GM19035 (cell line): ENCODE data around the gene C19orf33.
"Not testable (repeated sequence)": the region's sequence is repeated elsewhere in the genome, so short reads cannot be mapped to it uniquely, and the experiment has no call there.

Experiments used
- ATAC-seq: cut with Tn5 transposase; IDR thresholded peaks from one replicate; pipeline ENCODE4 v1.9.1; 2021; ENCODE audit not compliant: unreplicated experiment

C19orf33 gene

GRCh38 chr19:38335949-38336637, 32.0 kb downstream of the C19orf33 start:
- peak; percentile 71 for ATAC-seq

GRCh38 chr19:38336638-38337359, 32.7 kb downstream of the C19orf33 start:
- peak; percentile 49 for ATAC-seq

GRCh38 chr19:38337360-38337653, 33.3 kb downstream of the C19orf33 start:
- no peak for ATAC-seq

GRCh38 chr19:38339011-38339410, 35.0 kb downstream of the C19orf33 start:
- not testable (repeated sequence) for ATAC-seq

GRCh38 chr19:38340927-38341326, 36.9 kb downstream of the C19orf33 start:
- ATAC-seq = no peak

GRCh38 chr19:38346837-38347236, 42.8 kb downstream of the C19orf33 start:
- ATAC-seq = no peak

GRCh38 chr19:38350883-38351282, 46.8 kb downstream of the C19orf33 start:
- no peak for ATAC-seq

- ATAC-seq = no peak
These were observed 47.9 kb downstream of the C19orf33 start for GRCh38 chr19:38351865-38352395.

- ATAC-seq = no peak
These were observed 48.6 kb downstream of the C19orf33 start for GRCh38 chr19:38352611-38353010.
